HepG2 (cell line): Measurements from ENCODE around the gene TBX21. TPM values are rescaled to one million over a fixed set of nuclear protein-coding genes. Genes with fewer than 3 reads are reported as not detected.

Source experiments
- ELK4 ChIP-seq: sonication (generic); formaldehyde crosslinking; IDR thresholded peaks from 2 replicates; pipeline ENCODE4 v1.9.0; 2021; ENCODE audit warnings: missing genetic modification reagents, borderline replicate concordance
- FOXM1 ChIP-seq: sonication (generic); formaldehyde crosslinking; IDR thresholded peaks from 2 replicates; pipeline ENCODE4 v1.5.0; 2020; ENCODE audit warnings: missing genetic modification reagents
- HNRNPH1 ChIP-seq: fragments of 200-400 bp; formaldehyde crosslinking; optimal IDR thresholded peaks from 2 replicates; pipeline ENCODE3; 2017; ENCODE audit warnings: mild to moderate bottlenecking, low read depth, low read length
- HNRNPL ChIP-seq: fragments of 200-400 bp; formaldehyde crosslinking; IDR thresholded peaks from 2 replicates; pipeline ENCODE4 v1.6.1; 2017; ENCODE audit warnings: mild to moderate bottlenecking, low read depth, low read length
- HOXA7 ChIP-seq: sonication (generic); formaldehyde crosslinking; IDR thresholded peaks from 2 replicates; pipeline ENCODE4 v1.8.1; 2022; ENCODE audit warnings: mild to moderate bottlenecking, missing genetic modification reagents, moderate library complexity
- ISL2 ChIP-seq: sonication (generic); formaldehyde crosslinking; IDR thresholded peaks from 2 replicates; pipeline ENCODE4 v1.5.0; 2020; ENCODE audit warnings: missing genetic modification reagents
- MIER2 ChIP-seq: IDR thresholded peaks from 2 replicates; pipeline ENCODE4 v1.6.1; 2016; ENCODE audit warnings: missing biosample characterization, missing genetic modification reagents
- MYC ChIP-seq: sonication (generic); formaldehyde crosslinking; IDR thresholded peaks from 2 replicates; pipeline ENCODE4 v1.9.0; 2021; ENCODE audit warnings: missing genetic modification reagents, borderline replicate concordance
- ONECUT2 ChIP-seq: sonication (generic); formaldehyde crosslinking; IDR thresholded peaks from 2 replicates; pipeline ENCODE4 v1.4.0; 2020; ENCODE audit warnings: missing genetic modification reagents
- POGK ChIP-seq: sonication (generic); formaldehyde crosslinking; conservative IDR thresholded peaks from 2 replicates; pipeline ENCODE4 v1.8.0; 2022; ENCODE audit warnings: mild to moderate bottlenecking, moderate library complexity, missing genetic modification reagents
- RAD21 ChIP-seq: fragments of 450-650 bp; formaldehyde crosslinking; IDR thresholded peaks from 2 replicates; pipeline ENCODE4 v1.5.0; 2020; ENCODE audit warnings: mild to moderate bottlenecking
- RELA ChIP-seq: sonication (generic); formaldehyde crosslinking; IDR thresholded peaks from 2 replicates; pipeline ENCODE4 v1.4.0; 2020; ENCODE audit warnings: missing genetic modification reagents
- TIGD3 ChIP-seq: sonication (generic); formaldehyde crosslinking; IDR thresholded peaks from 2 replicates; pipeline ENCODE4 v1.5.1; 2020; ENCODE audit warnings: mild to moderate bottlenecking, missing genetic modification reagents, borderline replicate concordance
- USF2 ChIP-seq, 2 experiments: sonication (generic) in 1 of 2; formaldehyde crosslinking in 1 of 2; IDR thresholded peaks; 2 replicates each; pipeline versions ENCODE4 v1.5.1 to v1.6.1; 2011 to 2020; ENCODE audit warnings: borderline replicate concordance in 1 of 2, low read depth in 1 of 2, low read length in 1 of 2, mild to moderate bottlenecking in 1 of 2, missing genetic modification reagents in 1 of 2, moderate library complexity in 1 of 2
- ZBTB44 ChIP-seq: sonication (generic); formaldehyde crosslinking; IDR thresholded peaks from 2 replicates; pipeline ENCODE4 v1.4.0; 2020; ENCODE audit warnings: missing genetic modification reagents
- ZNF362 ChIP-seq: sonication (generic); formaldehyde crosslinking; IDR thresholded peaks from 2 replicates; pipeline ENCODE4 v1.4.0; 2020; ENCODE audit warnings: missing genetic modification reagents, mild to moderate bottlenecking, borderline replicate concordance
- ZNF563 ChIP-seq: sonication (generic); formaldehyde crosslinking; IDR thresholded peaks from 2 replicates; pipeline ENCODE4 v1.8.0; 2022; ENCODE audit warnings: mild to moderate bottlenecking, moderate library complexity, missing genetic modification reagents
- ZNF569 ChIP-seq: sonication (generic); formaldehyde crosslinking; IDR thresholded peaks from 2 replicates; pipeline ENCODE4 v1.5.0; 2020; ENCODE audit warnings: mild to moderate bottlenecking, missing genetic modification reagents, moderate library complexity, borderline replicate concordance
- ZNF879 ChIP-seq: sonication (generic); formaldehyde crosslinking; IDR thresholded peaks from 2 replicates; pipeline ENCODE4 v1.8.1; 2023; ENCODE audit warnings: missing genetic modification reagents
- polyA plus RNA-seq, 8 experiments: library from polyadenylated mRNA; depleted of rRNA in 3 of 8; stranded (reverse) in 7 of 8; unstranded in 1 of 8; fragments of >200 nt; fragmentation: Illumina TruSeq in 4 of 8; extraction: Trizol in 4 of 8; gene quantifications; 2 replicates each; pipeline versions ENCODE4 v1.2.1 to v1.2.3, GENCODE V29; 2011 to 2016; ENCODE audit warnings: low read depth in 4 of 8, missing spikeins in 1 of 8, mixed read lengths in 1 of 8; ENCODE audit not compliant: insufficient read depth in 1 of 8
- total RNA-seq, 5 experiments: library from RNA; depleted of rRNA; stranded (reverse); fragments of >200 nt; fragmentation: Illumina TruSeq; extraction: Trizol; gene quantifications; 2 replicates each; pipeline ENCODE4 v1.2.3, GENCODE V29; 2016; ENCODE audit warnings: low read depth in 1 of 5

The TBX21 gene
- total and polyA plus RNA-seq, 2 of the 13 experiments (the other 11 are each of a cell fraction or from before 2014, with no cell fraction given), result not detected

GRCh38 chr17:47693731-47694580 lies 39.1 kb upstream of the TBX21 start, which contains the start of gene TBKBP1 (continued):
- TF ChIP-seq ISL2 (0 out of 2 replicates have a peak, but pooled peaks have one; percentile 46), HOXA7 (no peak), ZNF879 (no peak), FOXM1 (CRISPR knock-in tag) (no peak), MYC (peak; percentile 15), RELA (no peak), RAD21 (CRISPR knock-in tag) (no peak), MIER2 (CRISPR knock-in tag) (no peak), ONECUT2 (CRISPR knock-in tag) (no peak), TIGD3 (CRISPR knock-in tag) (no peak), HNRNPH1 (no peak), USF2 (IDR thresholded peaks at IDR 0.05; ENCODE audit: low read depth, low read length) (no peak), USF2 (CRISPR knock-in tag; IDR thresholded peaks at IDR 0.05; ENCODE audit: borderline replicate concordance) (no peak), POGK (CRISPR knock-in tag) (no peak), ZBTB44 (CRISPR knock-in tag) (no peak), ZNF569 (CRISPR knock-in tag) (no peak), ZNF362 (CRISPR knock-in tag) (no peak), ZNF563 (CRISPR knock-in tag) (peak; percentile 28; the same call in 1 of the 2 replicates), ELK4 (no peak), HNRNPL (no peak)
